ENCODE measurements around the gene GOLGA8R.
"Not testable (repeated sequence)": the region's sequence is repeated elsewhere in the genome, so short reads cannot be mapped to it uniquely, and the experiment has no call there.

The GOLGA8R gene

GRCh38 chr15:30414160-30414559 is at the start of gene GOLGA8R:
Gene GOLGA8R, minus strand, starts transcription at chr15:30414260. Its CDS starts 98 bp downstream, at chr15:30414162.
- H3K9me3 ChIP-seq (ENCODE audit: control insufficient read depth in 1 of 2, low read length in 2 of 2); H3K4me1 ChIP-seq (ENCODE audit: control insufficient read depth in 1 of 2, insufficient read depth in 2 of 2, low read length in 2 of 2); H3K36me3 ChIP-seq (ENCODE audit: control insufficient read depth in 1 of 2, insufficient read depth in 2 of 2, low read length in 2 of 2); H3K27ac ChIP-seq (ENCODE audit: low read length); H3K4me3 ChIP-seq (ENCODE audit: low read depth in 1 of 2, low read length in 2 of 2); H3K27me3 ChIP-seq (ENCODE audit: low read depth, low read length): not testable (repeated sequence)

GRCh38 chr15:30463849-30464248 is 49.8 kb upstream of the GOLGA8R start:
- not testable (repeated sequence) for H3K27ac ChIP-seq (ENCODE audit: low read length); H3K36me3 ChIP-seq (ENCODE audit: control insufficient read depth in 1 of 2, insufficient read depth in 2 of 2, low read length in 2 of 2)

GRCh38 chr15:30462176-30462575 is 48.1 kb upstream of the GOLGA8R start:
- H3K4me1 ChIP-seq (ENCODE audit: control insufficient read depth in 1 of 2, insufficient read depth in 2 of 2, low read length in 2 of 2); H3K4me3 ChIP-seq (ENCODE audit: low read depth in 1 of 2, low read length in 2 of 2); H3K36me3 ChIP-seq (ENCODE audit: control insufficient read depth in 1 of 2, insufficient read depth in 2 of 2, low read length in 2 of 2); H3K9me3 ChIP-seq (ENCODE audit: control insufficient read depth in 1 of 2, low read length in 2 of 2); H3K27me3 ChIP-seq (ENCODE audit: low read depth, low read length); H3K27ac ChIP-seq (ENCODE audit: low read length): not testable (repeated sequence)

More at GRCh38 chr15:30463849-30464248, 49.8 kb upstream of the GOLGA8R start:
- not testable (repeated sequence) for H3K4me3 ChIP-seq (ENCODE audit: low read depth in 1 of 2, low read length in 2 of 2); H3K4me1 ChIP-seq (ENCODE audit: control insufficient read depth in 1 of 2, insufficient read depth in 2 of 2, low read length in 2 of 2); H3K27me3 ChIP-seq (ENCODE audit: low read depth, low read length); H3K9me3 ChIP-seq (ENCODE audit: control insufficient read depth in 1 of 2, low read length in 2 of 2)

- not testable (repeated sequence) for H3K4me1 ChIP-seq (ENCODE audit: control insufficient read depth in 1 of 2, insufficient read depth in 2 of 2, low read length in 2 of 2); H3K36me3 ChIP-seq (ENCODE audit: control insufficient read depth in 1 of 2, insufficient read depth in 2 of 2, low read length in 2 of 2); H3K9me3 ChIP-seq (ENCODE audit: control insufficient read depth in 1 of 2, low read length in 2 of 2); H3K27ac ChIP-seq (ENCODE audit: low read length); H3K27me3 ChIP-seq (ENCODE audit: low read depth, low read length); H3K4me3 ChIP-seq (ENCODE audit: low read depth in 1 of 2, low read length in 2 of 2)
Measured at GRCh38 chr15:30452702-30453101, 38.6 kb upstream of the GOLGA8R start.

- not testable (repeated sequence) for H3K27me3 ChIP-seq (ENCODE audit: low read depth, low read length); H3K9me3 ChIP-seq (ENCODE audit: control insufficient read depth in 1 of 2, low read length in 2 of 2); H3K27ac ChIP-seq (ENCODE audit: low read length)
Measured at GRCh38 chr15:30438348-30438747, 24.3 kb upstream of the GOLGA8R start.

GRCh38 chr15:30435878-30436277 is 21.8 kb upstream of the GOLGA8R start:
- not testable (repeated sequence) for H3K9me3 ChIP-seq (ENCODE audit: control insufficient read depth in 1 of 2, low read length in 2 of 2); H3K4me3 ChIP-seq (ENCODE audit: low read depth in 1 of 2, low read length in 2 of 2); H3K27ac ChIP-seq (ENCODE audit: low read length); H3K27me3 ChIP-seq (ENCODE audit: low read depth, low read length); H3K36me3 ChIP-seq (ENCODE audit: control insufficient read depth in 1 of 2, insufficient read depth in 2 of 2, low read length in 2 of 2); H3K4me1 ChIP-seq (ENCODE audit: control insufficient read depth in 1 of 2, insufficient read depth in 2 of 2, low read length in 2 of 2)

More at GRCh38 chr15:30438348-30438747, 24.3 kb upstream of the GOLGA8R start:
- not testable (repeated sequence) for H3K4me1 ChIP-seq (ENCODE audit: control insufficient read depth in 1 of 2, insufficient read depth in 2 of 2, low read length in 2 of 2); H3K36me3 ChIP-seq (ENCODE audit: control insufficient read depth in 1 of 2, insufficient read depth in 2 of 2, low read length in 2 of 2); H3K4me3 ChIP-seq (ENCODE audit: low read depth in 1 of 2, low read length in 2 of 2)

GRCh38 chr15:30420723-30421122 is 6.7 kb upstream of the GOLGA8R start:
- H3K4me3 ChIP-seq (ENCODE audit: low read depth in 1 of 2, low read length in 2 of 2); H3K4me1 ChIP-seq (ENCODE audit: control insufficient read depth in 1 of 2, insufficient read depth in 2 of 2, low read length in 2 of 2); H3K27ac ChIP-seq (ENCODE audit: low read length); H3K36me3 ChIP-seq (ENCODE audit: control insufficient read depth in 1 of 2, insufficient read depth in 2 of 2, low read length in 2 of 2); H3K27me3 ChIP-seq (ENCODE audit: low read depth, low read length); H3K9me3 ChIP-seq (ENCODE audit: control insufficient read depth in 1 of 2, low read length in 2 of 2): not testable (repeated sequence)

- not testable (repeated sequence) for H3K4me1 ChIP-seq (ENCODE audit: control insufficient read depth in 1 of 2, insufficient read depth in 2 of 2, low read length in 2 of 2); H3K36me3 ChIP-seq (ENCODE audit: control insufficient read depth in 1 of 2, insufficient read depth in 2 of 2, low read length in 2 of 2); H3K27ac ChIP-seq (ENCODE audit: low read length); H3K9me3 ChIP-seq (ENCODE audit: control insufficient read depth in 1 of 2, low read length in 2 of 2); H3K4me3 ChIP-seq (ENCODE audit: low read depth in 1 of 2, low read length in 2 of 2); H3K27me3 ChIP-seq (ENCODE audit: low read depth, low read length)
Measured at GRCh38 chr15:30407636-30408035, 6.4 kb downstream of the GOLGA8R start.

- H3K9me3 ChIP-seq (ENCODE audit: control insufficient read depth in 1 of 2, low read length in 2 of 2); H3K4me1 ChIP-seq (ENCODE audit: control insufficient read depth in 1 of 2, insufficient read depth in 2 of 2, low read length in 2 of 2); H3K27me3 ChIP-seq (ENCODE audit: low read depth, low read length); H3K4me3 ChIP-seq (ENCODE audit: low read depth in 1 of 2, low read length in 2 of 2); H3K36me3 ChIP-seq (ENCODE audit: control insufficient read depth in 1 of 2, insufficient read depth in 2 of 2, low read length in 2 of 2); H3K27ac ChIP-seq (ENCODE audit: low read length): not testable (repeated sequence)
Measured at GRCh38 chr15:30398988-30399387, 15.1 kb downstream of the GOLGA8R start.

GRCh38 chr15:30393664-30393991 is 20.4 kb downstream of the GOLGA8R start:
- H3K4me1 ChIP-seq (ENCODE audit: control insufficient read depth in 1 of 2, insufficient read depth in 2 of 2, low read length in 2 of 2); H3K36me3 ChIP-seq (ENCODE audit: control insufficient read depth in 1 of 2, insufficient read depth in 2 of 2, low read length in 2 of 2); H3K27me3 ChIP-seq (ENCODE audit: low read depth, low read length); H3K9me3 ChIP-seq (ENCODE audit: control insufficient read depth in 1 of 2, low read length in 2 of 2); H3K27ac ChIP-seq (ENCODE audit: low read length); H3K4me3 ChIP-seq (ENCODE audit: low read depth in 1 of 2, low read length in 2 of 2): not testable (repeated sequence)

GRCh38 chr15:30392766-30393663 is 21.0 kb downstream of the GOLGA8R start, which contains the start of gene CHRFAM7A:
Gene CHRFAM7A, minus strand, starts transcription at chr15:30393540. Its CDS starts 10,189 bp downstream, at chr15:30383351.
- H3K27me3 ChIP-seq (ENCODE audit: low read depth, low read length); H3K27ac ChIP-seq (ENCODE audit: low read length); H3K9me3 ChIP-seq (ENCODE audit: control insufficient read depth in 1 of 2, low read length in 2 of 2); H3K4me3 ChIP-seq (ENCODE audit: low read depth in 1 of 2, low read length in 2 of 2); H3K36me3 ChIP-seq (ENCODE audit: control insufficient read depth in 1 of 2, insufficient read depth in 2 of 2, low read length in 2 of 2); H3K4me1 ChIP-seq (ENCODE audit: control insufficient read depth in 1 of 2, insufficient read depth in 2 of 2, low read length in 2 of 2): not testable (repeated sequence)

GRCh38 chr15:30386318-30386887 is 27.7 kb downstream of the GOLGA8R start:
- H3K9me3 ChIP-seq (ENCODE audit: control insufficient read depth in 1 of 2, low read length in 2 of 2); H3K27me3 ChIP-seq (ENCODE audit: low read depth, low read length); H3K27ac ChIP-seq (ENCODE audit: low read length); H3K36me3 ChIP-seq (ENCODE audit: control insufficient read depth in 1 of 2, insufficient read depth in 2 of 2, low read length in 2 of 2); H3K4me1 ChIP-seq (ENCODE audit: control insufficient read depth in 1 of 2, insufficient read depth in 2 of 2, low read length in 2 of 2); H3K4me3 ChIP-seq (ENCODE audit: low read depth in 1 of 2, low read length in 2 of 2): not testable (repeated sequence)

Data from muscle layer of duodenum (tissue), 2 donors.